Testis (tissue), 5 donors: Measurements from ENCODE around the gene CFAP97. TPM values are rescaled to one million over a fixed set of nuclear protein-coding genes. Genes with fewer than 3 reads are reported as not detected.

Experiments used
- DNase-seq: peaks from one replicate; pipeline ENCODE4 v3.0.0-alpha.2; 2019
- H3K27ac ChIP-seq, 2 donors: fragments of 200-600 bp; sonication (generic); one replicate each; pipeline ENCODE4 v1.5.1; 2019
- H3K27me3 ChIP-seq: fragments of 200-600 bp; sonication (generic); one replicate; pipeline ENCODE4 v1.5.1; 2019
- H3K36me3 ChIP-seq: fragments of 200-600 bp; sonication (generic); one replicate; pipeline ENCODE4 v1.5.1; 2017; ENCODE audit warnings: low read depth; ENCODE audit errors: missing control alignments
- H3K4me1 ChIP-seq: fragments of 200-600 bp; sonication (generic); one replicate; pipeline ENCODE4 v1.5.1; 2019
- H3K4me3 ChIP-seq, 2 donors: fragments of 200-600 bp; sonication (generic); one replicate each; pipeline ENCODE4 v1.5.1; 2017 to 2019
- H3K9me3 ChIP-seq: fragments of 200-600 bp; sonication (generic); one replicate; pipeline ENCODE4 v1.5.1; 2017
- CTCF ChIP-seq, 3 experiments: fragments of 450-650 bp in 2 of 3; fragments of 200-600 bp in 1 of 3; sonication (generic) in 1 of 3; IDR thresholded peaks; one replicate each; pipeline ENCODE4 v1.5.1; 2016 to 2019; ENCODE audit warnings: antibody characterized with exemption in 3 of 3, mild to moderate bottlenecking in 2 of 3, moderate library complexity in 1 of 3
- POLR2A ChIP-seq: fragments of 450-650 bp; IDR thresholded peaks from one replicate; pipeline ENCODE4 v1.6.1; 2017; ENCODE audit warnings: antibody characterized with exemption, mild to moderate bottlenecking, moderate library complexity
- WGBS, 2 donors: methylation state at CpG; one replicate each; pipeline ENCODE4 v1.1.5; 2018; 5-methylcytosine and 5-hydroxymethylcytosine counted together
- intact Hi-C: fragments of 100-400 bp; cut with DNase I; formaldehyde crosslinking; loops from one replicate; pipeline ENCODE4 v1.15.1; 2023; ENCODE audit warnings: low total_unique reads
- long read RNA-seq, 2 donors: transcript quantifications; one replicate each; lab custom pipeline, GENCODE V29; 2026
- polyA plus RNA-seq: library from polyadenylated mRNA; stranded (reverse); fragments of 350-450 nt; fragmentation: Illumina TruSeq; extraction: RNeasy Lipid Tissue Mini Kit (QIAGEN cat#74804); gene quantifications from one replicate; pipeline ENCODE4 v1.2.3, GENCODE V29; 2014; ENCODE audit warnings: low read depth, low replicate concordance; ENCODE audit not compliant: insufficient read depth
- total RNA-seq, 2 donors: library from RNA; depleted of rRNA; stranded (reverse); fragments of >200 nt; gene quantifications; one replicate each; pipeline ENCODE4 v1.2.3, GENCODE V29; 2016

CFAP97 gene
- total RNA-seq (10 to 100 TPM; 49.4 to 54.5 TPM), polyA plus RNA-seq (59.7 TPM)
- long read RNA-seq, donor 1, full-length matches to known transcripts, result 7 of 25 reads
- long read RNA-seq, donor 1, partial matches to known transcripts, result 18 of 25 reads
- long read RNA-seq, donor 1, other reads (novel, unspliced or antisense), result 0 of 25 reads
- long read RNA-seq, donor 2, full-length matches to known transcripts, result 3 of 23 reads
- long read RNA-seq, donor 2, partial matches to known transcripts, result 14 of 23 reads
- long read RNA-seq, donor 2, other reads (novel, unspliced or antisense), result 6 of 23 reads

- peak within 1 kb of the TSS; percentile 83 to 92 for H3K4me3 ChIP-seq
- H3K36me3 ChIP-seq, result no peaks in the 10 kb centered on the region
- TF ChIP-seq POLR2A, result peak; percentile 16
- peak in 1 of 3 experiments; percentile 17 for TF ChIP-seq CTCF (IDR thresholded peaks at IDR 0.05)
- WGBS, 2 donors, result 1 to 2% methylated on average over 7 to 63 of the region's 103 CpGs
- no peaks in the 10 kb centered on the region for H3K27me3 ChIP-seq
- peak within 1 kb of the TSS; percentile 97 to 98 for H3K27ac ChIP-seq
- H3K9me3 ChIP-seq, result no peaks in the 10 kb centered on the region
- H3K4me1 ChIP-seq, result peaks cover 9% of the 10 kb centered on the region
- peak; percentile 95 for DNase-seq
- intact Hi-C loops, result no loop called here
Observed at GRCh38 chr4:185203486-185204237, at the start of gene CFAP97. TSS of gene CFAP97 (minus strand) at chr4:185204000. CDS start at chr4:185191196, 12,804 bp downstream.

- Histone ChIP-seq H3K4me1 (no peaks in the 10 kb centered on the region), H3K9me3 (no peaks in the 10 kb centered on the region), H3K27me3 (no peaks in the 10 kb centered on the region), H3K4me3 (no peak overlapping the region), H3K36me3 (no peaks in the 10 kb centered on the region), H3K27ac (no peak overlapping the region)
- intact Hi-C loops, result no loop called here
- TF ChIP-seq CTCF (IDR thresholded peaks at IDR 0.05) (no peak), POLR2A (no peak)
- 71 to 87% methylated on average over 2 of the region's 2 CpGs for WGBS, 2 donors
- DNase-seq, result no peak
Observed at GRCh38 chr4:185249105-185249504, 45.3 kb upstream of the CFAP97 start.

GRCh38 chr4:185248393-185249039, 44.7 kb upstream of the CFAP97 start:
- TF ChIP-seq POLR2A, result no peak
- no peak for TF ChIP-seq CTCF (IDR thresholded peaks at IDR 0.05)
- Histone ChIP-seq H3K36me3 (no peaks in the 10 kb centered on the region), H3K27ac (no peak overlapping the region), H3K4me1 (no peaks in the 10 kb centered on the region), H3K9me3 (no peaks in the 10 kb centered on the region), H3K27me3 (no peaks in the 10 kb centered on the region), H3K4me3 (no peak overlapping the region)
- no peak for DNase-seq
- WGBS, 2 donors, result 94 to 99% methylated on average over 3 of the region's 3 CpGs
- intact Hi-C loops, result no loop called here

GRCh38 chr4:185247151-185247550, 43.4 kb upstream of the CFAP97 start:
- Histone ChIP-seq H3K27ac (peak overlapping the region; percentile 6 to 8), H3K4me1 (peaks cover 3% of the 10 kb centered on the region), H3K9me3 (no peaks in the 10 kb centered on the region), H3K27me3 (no peaks in the 10 kb centered on the region), H3K36me3 (no peaks in the 10 kb centered on the region), H3K4me3 (no peak overlapping the region)
- no peak for TF ChIP-seq CTCF (IDR thresholded peaks at IDR 0.05)
- no peak for TF ChIP-seq POLR2A
- DNase-seq, result no peak
- intact Hi-C loops, result no loop called here
- WGBS, 2 donors, result 50 to 72% methylated on average over 1 of the region's 1 CpG
